GM12891 (cell line): ENCODE measurements around the gene SOX14.

ENCODE experiments used
- PAX5 ChIP-seq: IDR thresholded peaks from 2 replicates; pipeline ENCODE4 v1.6.1; 2011; ENCODE audit warnings: low read length, moderate library complexity, mild to moderate bottlenecking; ENCODE audit not compliant: insufficient read depth, severe bottlenecking
- POLR2A ChIP-seq: IDR thresholded peaks from 2 replicates; pipeline ENCODE4 v1.6.1; 2011; ENCODE audit warnings: low read depth, low read length, control low read depth
- POLR2AphosphoS5 ChIP-seq: IDR thresholded peaks from 2 replicates; pipeline ENCODE4 v1.6.1; 2011; ENCODE audit warnings: low read depth, low read length, control low read depth
- POU2F2 ChIP-seq: IDR thresholded peaks from 2 replicates; pipeline ENCODE4 v1.6.1; 2011; ENCODE audit warnings: low read depth, mild to moderate bottlenecking, control low read depth, low read length, moderate library complexity
- SPI1 ChIP-seq: IDR thresholded peaks from 2 replicates; pipeline ENCODE4 v1.6.1; 2011; ENCODE audit warnings: low read depth, low read length, control low read depth
- TAF1 ChIP-seq: IDR thresholded peaks from 2 replicates; pipeline ENCODE4 v1.6.1; 2011; ENCODE audit warnings: low read depth, low read length, control low read depth

DNA sequence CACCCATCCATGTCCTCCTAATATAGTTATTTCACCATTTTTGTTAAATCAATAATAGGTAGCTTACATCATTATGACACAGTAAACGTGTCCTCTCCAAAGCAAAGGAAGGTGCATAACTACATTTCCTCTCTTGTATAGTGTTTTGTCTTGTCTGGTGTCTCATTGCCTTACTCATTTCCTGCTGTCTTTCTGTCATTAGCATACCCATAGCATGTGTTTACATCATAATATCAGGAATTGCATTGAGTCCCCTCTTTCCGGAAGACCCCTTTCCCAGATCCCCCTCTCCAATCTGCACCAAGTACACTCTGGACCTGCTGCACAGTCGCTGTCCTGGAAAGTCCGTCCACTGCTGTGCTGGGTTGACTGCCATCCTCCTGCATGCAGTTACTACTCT is 47.9 kb downstream of the SOX14 start:
- TF ChIP-seq POU2F2 (no peak), TAF1 (no peak), POLR2AphosphoS5 (no peak), POLR2A (no peak), SPI1 (no peak), PAX5 (no peak)
